Effector CD8-positive, alpha-beta T cell (primary cell): Measurements from ENCODE around the gene RBM33.
A peak's percentile ranks its signal among the peaks of the same experiment; 100 is the strongest.

Experiments
- DNase-seq: peaks from one replicate; lab custom pipeline; 2025; lab: John Stamatoyannopoulos, UW

The RBM33 gene

GRCh38 chr7:155621418-155621980 is 23.0 kb upstream of the RBM33 start:
- no peak for DNase-seq

GRCh38 chr7:155624412-155624811 is 20.0 kb upstream of the RBM33 start:
- no peak for DNase-seq

GRCh38 chr7:155625557-155625956 is 18.9 kb upstream of the RBM33 start:
- DNase-seq = no peak

- no peak for DNase-seq
Measured at GRCh38 chr7:155629171-155629570, 15.3 kb upstream of the RBM33 start.

GRCh38 chr7:155631155-155631554 is 13.3 kb upstream of the RBM33 start:
- DNase-seq = no peak

GRCh38 chr7:155635817-155636216 is 8.6 kb upstream of the RBM33 start:
- DNase-seq = no peak

- DNase-seq = no peak
Measured at GRCh38 chr7:155637155-155637554, 7.3 kb upstream of the RBM33 start.

- no peak for DNase-seq
Measured at GRCh38 chr7:155638366-155638765, 6.1 kb upstream of the RBM33 start.

GRCh38 chr7:155639958-155640520 is 4.4 kb upstream of the RBM33 start:
- DNase-seq = no peak

GRCh38 chr7:155640629-155641028 is 3.8 kb upstream of the RBM33 start:
- DNase-seq = no peak

- no peak for DNase-seq
Measured at GRCh38 chr7:155643804-155644177, 670 bp upstream of the RBM33 start.

- peak; percentile 39 for DNase-seq
Measured at GRCh38 chr7:155644971-155645509, 579 bp downstream of the RBM33 start.

GRCh38 chr7:155645662-155646061 is 1.2 kb downstream of the RBM33 start:
- DNase-seq = no peak

- DNase-seq = no peak
Measured at GRCh38 chr7:155646669-155647068, 2.2 kb downstream of the RBM33 start.

GRCh38 chr7:155647302-155647701 is 2.8 kb downstream of the RBM33 start:
- DNase-seq = no peak

- no peak for DNase-seq
Measured at GRCh38 chr7:155647734-155648133, 3.3 kb downstream of the RBM33 start.

- no peak for DNase-seq
Measured at GRCh38 chr7:155648752-155649339, 4.4 kb downstream of the RBM33 start.

GRCh38 chr7:155649588-155649987 is 5.1 kb downstream of the RBM33 start:
- DNase-seq = no peak

- DNase-seq = no peak
Measured at GRCh38 chr7:155652156-155653114, 8.0 kb downstream of the RBM33 start.

GRCh38 chr7:155653803-155654202 is 9.3 kb downstream of the RBM33 start:
- no peak for DNase-seq

GRCh38 chr7:155656891-155657290 is 12.4 kb downstream of the RBM33 start:
- DNase-seq = no peak

GRCh38 chr7:155660059-155660757 is 15.7 kb downstream of the RBM33 start:
- DNase-seq = no peak
